K562 (cell line): ENCODE measurements around the gene ADGRD1. TPM values are rescaled to one million over a fixed set of nuclear protein-coding genes. Genes with fewer than 3 reads are reported as not detected.

Experiments used
- CBX3 ChIP-seq, 2 experiments: IDR thresholded peaks; 1 replicate in 1 of 2; 2 replicates in 1 of 2; pipeline ENCODE4 v1.6.1; 2012; ENCODE audit warnings: inconsistent platforms in 2 of 2, low read length in 2 of 2, borderline replicate concordance in 1 of 2, control low read depth in 1 of 2
- DMBX1 ChIP-seq: fragments of 250-450 bp; sonication (Bioruptor Pico); IDR thresholded peaks from 2 replicates; pipeline ENCODE4 v1.8.0; 2022; ENCODE audit warnings: inconsistent platforms, mild to moderate bottlenecking, moderate library complexity, borderline replicate concordance
- HDAC2 ChIP-seq: fragments of 450-650 bp; IDR thresholded peaks from 2 replicates; pipeline ENCODE4 v1.6.1; 2016; ENCODE audit warnings: mild to moderate bottlenecking
- MITF ChIP-seq: IDR thresholded peaks from 2 replicates; pipeline ENCODE4 v1.6.1; 2014; ENCODE audit warnings: antibody characterized with exemption
- MTA2 ChIP-seq: fragments of 450-650 bp; IDR thresholded peaks from 2 replicates; pipeline ENCODE4 v1.6.1; 2016; ENCODE audit warnings: low read depth
- NR2F6 ChIP-seq: fragments of 450-650 bp; formaldehyde crosslinking; IDR thresholded peaks from 2 replicates; pipeline ENCODE4 v1.4.0; 2020; ENCODE audit warnings: mild to moderate bottlenecking
- PBX2 ChIP-seq, 2 experiments: IDR thresholded peaks in 1 of 2; conservative IDR thresholded peaks in 1 of 2; 2 replicates each; pipeline ENCODE4 v1.6.1; 2016; ENCODE audit warnings: low read depth in 2 of 2, mild to moderate bottlenecking in 1 of 2, missing compliant biosample characterization in 1 of 2, missing genetic modification characterization in 1 of 2, moderate library complexity in 1 of 2
- PTTG1 ChIP-seq: fragments of 450-650 bp; IDR thresholded peaks from 2 replicates; pipeline ENCODE4 v1.6.1; 2016; ENCODE audit warnings: low read depth, mild to moderate bottlenecking, missing genetic modification characterization, missing compliant biosample characterization
- TAF1 ChIP-seq: IDR thresholded peaks from 2 replicates; pipeline ENCODE4 v1.6.1; 2011; ENCODE audit warnings: mild to moderate bottlenecking, low read length, moderate library complexity; ENCODE audit not compliant: insufficient read depth, control insufficient read depth, severe bottlenecking; ENCODE audit errors: extremely low read depth
- ZNF274 ChIP-seq: IDR thresholded peaks from 2 replicates; pipeline ENCODE4 v1.6.1; 2011; ENCODE audit warnings: low read depth, mild to moderate bottlenecking, low read length, moderate library complexity, borderline replicate concordance
- ZNF551 ChIP-seq: fragments of 250-450 bp; sonication (Bioruptor Pico); IDR thresholded peaks from 2 replicates; pipeline ENCODE4 v1.5.0; 2021; ENCODE audit warnings: mild to moderate bottlenecking, moderate library complexity
- ZNF644 ChIP-seq: fragments of 200-800 bp; sonication (Bioruptor generic); IDR thresholded peaks from 2 replicates; pipeline ENCODE4 v1.6.1; 2016; ENCODE audit warnings: low read depth, missing genetic modification characterization, missing compliant biosample characterization
- ZNF76 ChIP-seq: fragments of 250-450 bp; sonication (Bioruptor Pico); IDR thresholded peaks from 2 replicates; pipeline ENCODE4 v1.4.0; 2020; ENCODE audit warnings: mild to moderate bottlenecking, moderate library complexity, borderline replicate concordance
- ZNF77 ChIP-seq: fragments of 250-450 bp; sonication (Bioruptor Pico); IDR thresholded peaks from 2 replicates; pipeline ENCODE4 v1.5.0; 2020
- polyA plus RNA-seq, 8 experiments: library from polyadenylated mRNA; depleted of rRNA in 4 of 8; stranded (reverse) in 5 of 8; unstranded in 3 of 8; fragments of >200 nt; fragmentation: Nextera tagmentation in 2 of 8; fragmentation: Illumina TruSeq in 1 of 8; extraction: Ambion mirVana in 2 of 8; extraction: Trizol in 1 of 8; gene quantifications; 2 replicates each; pipeline versions ENCODE4 v1.2.1 to v1.2.3, GENCODE V29; 2011 to 2014; ENCODE audit warnings: inconsistent platforms in 1 of 8, missing spikeins in 1 of 8
- total RNA-seq, 7 experiments: library from RNA; depleted of rRNA in 6 of 7; stranded (reverse); fragments of >200 nt in 6 of 7; fragmentation: Illumina TruSeq in 2 of 7; extraction: Trizol in 2 of 7; gene quantifications; 2 replicates each; pipeline versions ENCODE4 v1.2.1 to v1.2.3, GENCODE V29; 2011 to 2021; ENCODE audit warnings: low replicate concordance in 1 of 7
- TF ChIP-seq, protein P1 (sequence below), 2 experiments: fragments of 450-650 bp in 1 of 2; IDR thresholded peaks; 2 replicates each; pipeline ENCODE4 v1.6.1; 2011 to 2017; ENCODE audit warnings: low read depth in 2 of 2, antibody characterized with exemption in 1 of 2, borderline replicate concordance in 1 of 2, low read length in 1 of 2, mild to moderate bottlenecking in 1 of 2, mixed read lengths in 1 of 2; ENCODE audit not compliant: control insufficient read depth in 1 of 2
- TF ChIP-seq, protein P2 (sequence below): sonication (generic); formaldehyde crosslinking; IDR thresholded peaks from 2 replicates; pipeline ENCODE4 v1.8.0; 2023; ENCODE audit warnings: mild to moderate bottlenecking, missing genetic modification reagents

ADGRD1 gene
- total and polyA plus RNA-seq, 9 of the 15 experiments (the other 6 are each of a cell fraction or from before 2014, with no cell fraction given): 1.7 to 11.7 (median 3.3) TPM

- TF ChIP-seq ZNF77 (CRISPR knock-in tag) (no peak), ZNF551 (CRISPR knock-in tag) (no peak), PBX2 (CRISPR knock-in tag; IDR thresholded peaks at IDR 0.05; ENCODE audit: low read depth) (no peak), PBX2 (tag; conservative IDR thresholded peaks at IDR 0.05; ENCODE audit: low read depth) (peak; percentile 51; the same call in 1 of the 2 replicates), MITF (peak; percentile 71; the same call in 1 of the 2 replicates), NR2F6 (CRISPR knock-in tag) (no peak), ZNF76 (CRISPR knock-in tag) (peak; percentile 16; the same call in 1 of the 2 replicates), MTA2 (no peak), TAF1 (no peak), CBX3 (IDR thresholded peaks at IDR 0.05; ENCODE audit: borderline replicate concordance in 1 of 2, low read length in 2 of 2) (peak in 1 of 2 experiments; percentile 88; a peak in 1 of 3 replicates), DMBX1 (CRISPR knock-in tag) (peak; percentile 88), ZNF644 (tag) (peak; percentile 83; the same call in 1 of the 2 replicates), HDAC2 (no peak), PTTG1 (no peak), ZNF274 (no peak)
- TF ChIP-seq, protein P1, sequence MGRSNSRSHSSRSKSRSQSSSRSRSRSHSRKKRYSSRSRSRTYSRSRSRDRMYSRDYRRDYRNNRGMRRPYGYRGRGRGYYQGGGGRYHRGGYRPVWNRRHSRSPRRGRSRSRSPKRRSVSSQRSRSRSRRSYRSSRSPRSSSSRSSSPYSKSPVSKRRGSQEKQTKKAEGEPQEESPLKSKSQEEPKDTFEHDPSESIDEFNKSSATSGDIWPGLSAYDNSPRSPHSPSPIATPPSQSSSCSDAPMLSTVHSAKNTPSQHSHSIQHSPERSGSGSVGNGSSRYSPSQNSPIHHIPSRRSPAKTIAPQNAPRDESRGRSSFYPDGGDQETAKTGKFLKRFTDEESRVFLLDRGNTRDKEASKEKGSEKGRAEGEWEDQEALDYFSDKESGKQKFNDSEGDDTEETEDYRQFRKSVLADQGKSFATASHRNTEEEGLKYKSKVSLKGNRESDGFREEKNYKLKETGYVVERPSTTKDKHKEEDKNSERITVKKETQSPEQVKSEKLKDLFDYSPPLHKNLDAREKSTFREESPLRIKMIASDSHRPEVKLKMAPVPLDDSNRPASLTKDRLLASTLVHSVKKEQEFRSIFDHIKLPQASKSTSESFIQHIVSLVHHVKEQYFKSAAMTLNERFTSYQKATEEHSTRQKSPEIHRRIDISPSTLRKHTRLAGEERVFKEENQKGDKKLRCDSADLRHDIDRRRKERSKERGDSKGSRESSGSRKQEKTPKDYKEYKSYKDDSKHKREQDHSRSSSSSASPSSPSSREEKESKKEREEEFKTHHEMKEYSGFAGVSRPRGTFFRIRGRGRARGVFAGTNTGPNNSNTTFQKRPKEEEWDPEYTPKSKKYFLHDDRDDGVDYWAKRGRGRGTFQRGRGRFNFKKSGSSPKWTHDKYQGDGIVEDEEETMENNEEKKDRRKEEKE (IDR thresholded peaks at IDR 0.05; ENCODE audit: borderline replicate concordance in 1 of 2, control insufficient read depth in 1 of 2, low read depth in 2 of 2, low read length in 1 of 2): no peak
- TF ChIP-seq, protein P2, sequence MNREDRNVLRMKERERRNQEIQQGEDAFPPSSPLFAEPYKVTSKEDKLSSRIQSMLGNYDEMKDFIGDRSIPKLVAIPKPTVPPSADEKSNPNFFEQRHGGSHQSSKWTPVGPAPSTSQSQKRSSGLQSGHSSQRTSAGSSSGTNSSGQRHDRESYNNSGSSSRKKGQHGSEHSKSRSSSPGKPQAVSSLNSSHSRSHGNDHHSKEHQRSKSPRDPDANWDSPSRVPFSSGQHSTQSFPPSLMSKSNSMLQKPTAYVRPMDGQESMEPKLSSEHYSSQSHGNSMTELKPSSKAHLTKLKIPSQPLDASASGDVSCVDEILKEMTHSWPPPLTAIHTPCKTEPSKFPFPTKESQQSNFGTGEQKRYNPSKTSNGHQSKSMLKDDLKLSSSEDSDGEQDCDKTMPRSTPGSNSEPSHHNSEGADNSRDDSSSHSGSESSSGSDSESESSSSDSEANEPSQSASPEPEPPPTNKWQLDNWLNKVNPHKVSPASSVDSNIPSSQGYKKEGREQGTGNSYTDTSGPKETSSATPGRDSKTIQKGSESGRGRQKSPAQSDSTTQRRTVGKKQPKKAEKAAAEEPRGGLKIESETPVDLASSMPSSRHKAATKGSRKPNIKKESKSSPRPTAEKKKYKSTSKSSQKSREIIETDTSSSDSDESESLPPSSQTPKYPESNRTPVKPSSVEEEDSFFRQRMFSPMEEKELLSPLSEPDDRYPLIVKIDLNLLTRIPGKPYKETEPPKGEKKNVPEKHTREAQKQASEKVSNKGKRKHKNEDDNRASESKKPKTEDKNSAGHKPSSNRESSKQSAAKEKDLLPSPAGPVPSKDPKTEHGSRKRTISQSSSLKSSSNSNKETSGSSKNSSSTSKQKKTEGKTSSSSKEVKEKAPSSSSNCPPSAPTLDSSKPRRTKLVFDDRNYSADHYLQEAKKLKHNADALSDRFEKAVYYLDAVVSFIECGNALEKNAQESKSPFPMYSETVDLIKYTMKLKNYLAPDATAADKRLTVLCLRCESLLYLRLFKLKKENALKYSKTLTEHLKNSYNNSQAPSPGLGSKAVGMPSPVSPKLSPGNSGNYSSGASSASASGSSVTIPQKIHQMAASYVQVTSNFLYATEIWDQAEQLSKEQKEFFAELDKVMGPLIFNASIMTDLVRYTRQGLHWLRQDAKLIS (CRISPR knock-in tag): no peak
These were observed 46.3 kb downstream of the ADGRD1 start (continued) for GRCh38 chr12:131000000-131000486.
